K562 (cell line): ENCODE data around the gene MRPL19. TPM values are rescaled to one million over a fixed set of nuclear protein-coding genes. Genes with fewer than 3 reads are reported as not detected.

Source experiments
- ATAC-seq: fragments of 200-7000 bp; cut with Tn5 transposase; 3 replicates; pipeline ENCODE4 v1.9.1; 2020; ENCODE audit warnings: moderate library complexity
- BruUV-seq: library from RNA; stranded (reverse); fragments of 400-500 nt; replicated peaks from 2 replicates; lab custom pipeline; 2021; lab: Mats Ljungman, UMichigan
- CTCF ChIA-PET: fragments of 300-600 bp; formaldehyde crosslinking; extraction: SDS; loops from one replicate; lab custom pipeline; 2021; ENCODE audit warnings: low intra/inter-chr PET ratio; lab: Yijun Ruan, JAX
- POLR2A ChIA-PET: fragments of 300-600, 350-650 bp; sonication (Branson Sonifier 250); formaldehyde crosslinking; extraction: SDS; loops from one replicate; lab custom pipeline; 2021; ENCODE audit warnings: antibody characterized with exemption, inconsistent platforms; lab: Yijun Ruan, JAX
- DNase-seq, 4 experiments: peaks; one replicate each; pipeline versions ENCODE4 v3.0.0 to v3.0.0-alpha.2; 2011 to 2018; ENCODE audit warnings: low spot score in 3 of 4, mixed read lengths in 3 of 4; ENCODE audit errors: extremely low read depth in 1 of 4
- FAIRE-seq: peaks from 2 replicates; lab custom pipeline; 2011; peaks lifted over from hg19 to GRCh38; lab: Jason Lieb, UNC
- H2AFZ ChIP-seq: 2 replicates; pipeline ENCODE4 v1.6.0; 2011; ENCODE audit warnings: low read depth, low read length, control low read depth, inconsistent platforms
- H3K27ac ChIP-seq: fragments of 200-600 bp; 3 replicates; pipeline ENCODE4 v1.8.0; 2011; ENCODE audit warnings: low read depth, mild to moderate bottlenecking, control low read depth, inconsistent platforms, low read length, moderate library complexity, mixed read lengths; ENCODE audit errors: extremely low read depth
- H3K27me3 ChIP-seq, 2 experiments: fragments of 300-600 bp in 1 of 2; 2 replicates in 1 of 2; 3 replicates in 1 of 2; pipeline versions ENCODE4 v1.6.0 to v1.8.0; 2011; ENCODE audit warnings: inconsistent platforms in 2 of 2, low read length in 2 of 2, mild to moderate bottlenecking in 1 of 2, mixed read lengths in 1 of 2, moderate library complexity in 1 of 2; ENCODE audit not compliant: control insufficient read depth in 2 of 2, insufficient read depth in 2 of 2
- H3K36me3 ChIP-seq: fragments of 300-600 bp; 3 replicates; pipeline ENCODE4 v1.8.0; 2011; ENCODE audit warnings: mild to moderate bottlenecking, low read length, inconsistent platforms; ENCODE audit not compliant: control insufficient read depth, insufficient read depth
- H3K4me1 ChIP-seq, 2 experiments: fragments of 200-600 bp in 1 of 2; replicated peaks in 1 of 2; 2 replicates in 1 of 2; 3 replicates in 1 of 2; pipeline versions ENCODE4 v1.5.1 to v1.8.0; 2011; ENCODE audit warnings: inconsistent platforms in 2 of 2, low read length in 2 of 2, mild to moderate bottlenecking in 1 of 2, mixed read lengths in 1 of 2, moderate library complexity in 1 of 2; ENCODE audit not compliant: control insufficient read depth in 2 of 2, insufficient read depth in 2 of 2
- H3K4me2 ChIP-seq: 2 replicates; pipeline ENCODE4 v1.6.1; 2011; ENCODE audit warnings: low read length, control low read depth, inconsistent platforms, mixed read lengths; ENCODE audit not compliant: insufficient read depth
- H3K4me3 ChIP-seq: fragments of 200-600 bp; sonication (generic), shearing (Covaris generic); 2 replicates; pipeline ENCODE4 v1.5.1; 2016; ENCODE audit warnings: control low read depth, inconsistent platforms
- H3K79me2 ChIP-seq: fragments of 200-600 bp; 3 replicates; pipeline ENCODE4 v1.8.0; 2011; ENCODE audit warnings: low read length, inconsistent platforms; ENCODE audit not compliant: control insufficient read depth, insufficient read depth
- H3K9ac ChIP-seq, 2 experiments: 2 replicates each; pipeline versions ENCODE4 v1.6.0 to v1.6.1; 2011; ENCODE audit warnings: low read depth in 2 of 2, low read length in 2 of 2, control low read depth in 1 of 2, inconsistent platforms in 1 of 2, mild to moderate bottlenecking in 1 of 2, mixed read lengths in 1 of 2; ENCODE audit not compliant: insufficient read depth in 1 of 2
- H3K9me1 ChIP-seq: one replicate; pipeline ENCODE4 v1.6.0; 2011; ENCODE audit warnings: inconsistent platforms, mild to moderate bottlenecking, low read length, moderate library complexity; ENCODE audit not compliant: control insufficient read depth, insufficient read depth
- H3K9me3 ChIP-seq: replicated peaks from 2 replicates; pipeline ENCODE4 v1.5.1; 2011; ENCODE audit warnings: low read depth, low read length, inconsistent platforms; ENCODE audit not compliant: control insufficient read depth, insufficient read depth
- H4K20me1 ChIP-seq: replicated peaks from 2 replicates; pipeline ENCODE4 v1.6.1; 2011; ENCODE audit warnings: low read length, inconsistent platforms, mixed read lengths; ENCODE audit not compliant: control insufficient read depth, insufficient read depth
- ELF4 ChIP-seq: fragments of 450-650 bp; formaldehyde crosslinking; IDR thresholded peaks from 2 replicates; pipeline ENCODE4 v1.4.0; 2022; ENCODE audit warnings: missing genetic modification characterization
- KDM1A ChIP-seq, 2 experiments: fragments of 450-650 bp; IDR thresholded peaks; 2 replicates each; pipeline ENCODE4 v1.6.1; 2016; ENCODE audit warnings: mild to moderate bottlenecking in 2 of 2
- LARP7 ChIP-seq: fragments of 450-650 bp; IDR thresholded peaks from 2 replicates; pipeline ENCODE4 v1.6.1; 2016
- SPI1 ChIP-seq: IDR thresholded peaks from 2 replicates; pipeline ENCODE4 v1.6.1; 2011; ENCODE audit warnings: low read depth, low read length, control low read depth, borderline replicate concordance
- ZNF75A ChIP-seq: fragments of 450-650 bp; formaldehyde crosslinking; IDR thresholded peaks from 2 replicates; pipeline ENCODE4 v1.4.0; 2020; ENCODE audit warnings: mild to moderate bottlenecking
- WGBS: fragments of 100-300 bp; shearing (Covaris generic); methylation state at CpG from one replicate; pipeline ENCODE4 v1.1.6; 2016; ENCODE audit warnings: low coverage, mixed read lengths; ENCODE audit not compliant: insufficient coverage; ENCODE audit errors: missing lambda C conversion rate; 5-methylcytosine and 5-hydroxymethylcytosine counted together
- in situ Hi-C: fragments of 300-500 bp; cut with MboI; formaldehyde crosslinking; loops from 4 replicates; pipeline ENCODE4 v1.15.0; 2018; ENCODE audit warnings: inconsistent platforms, mixed read lengths
- intact Hi-C: fragments of 100-400 bp; cut with micrococcal nuclease; formaldehyde crosslinking; loops from 2 replicates; pipeline ENCODE4 v1.14.2; 2022
- polyA plus RNA-seq, 8 experiments: library from polyadenylated mRNA; depleted of rRNA in 4 of 8; stranded (reverse) in 5 of 8; unstranded in 3 of 8; fragments of >200 nt; fragmentation: Nextera tagmentation in 2 of 8; fragmentation: Illumina TruSeq in 1 of 8; extraction: Ambion mirVana in 2 of 8; extraction: Trizol in 1 of 8; gene quantifications; 2 replicates each; pipeline versions ENCODE4 v1.2.1 to v1.2.3, GENCODE V29; 2011 to 2014; ENCODE audit warnings: inconsistent platforms in 1 of 8, missing spikeins in 1 of 8
- total RNA-seq, 7 experiments: library from RNA; depleted of rRNA in 6 of 7; stranded (reverse); fragments of >200 nt in 6 of 7; fragmentation: Illumina TruSeq in 2 of 7; extraction: Trizol in 2 of 7; gene quantifications; 2 replicates each; pipeline versions ENCODE4 v1.2.1 to v1.2.3, GENCODE V29; 2011 to 2021; ENCODE audit warnings: low replicate concordance in 1 of 7
- TF ChIP-seq, protein P1 (sequence below): fragments of 450-650 bp; IDR thresholded peaks from one replicate; pipeline ENCODE4 v1.6.1; 2018; ENCODE audit warnings: mild to moderate bottlenecking, moderate library complexity; ENCODE audit not compliant: partially characterized antibody
- TF ChIP-seq, protein P2 (sequence below): fragments of 250-450 bp; sonication (Bioruptor Pico); IDR thresholded peaks from 2 replicates; pipeline ENCODE4 v1.4.0; 2020
- TF ChIP-seq, protein P3 (sequence below): fragments of 450-650 bp; IDR thresholded peaks from 2 replicates; pipeline ENCODE4 v1.6.1; 2016
- TF ChIP-seq, protein P4 (sequence below): fragments of 450-650 bp; IDR thresholded peaks from 2 replicates; pipeline ENCODE4 v1.6.1; 2018; ENCODE audit warnings: mild to moderate bottlenecking, low read depth; ENCODE audit not compliant: partially characterized antibody
- TF ChIP-seq, protein P5 (sequence below): fragments of 450-650 bp; formaldehyde crosslinking; IDR thresholded peaks from 2 replicates; pipeline ENCODE4 v1.4.0; 2022; ENCODE audit warnings: missing genetic modification characterization

The MRPL19 gene
- total and polyA plus RNA-seq, 9 of the 15 experiments (the other 6 are each of a cell fraction or from before 2014, with no cell fraction given) = 9.7 to 65.9 (median 56.1) TPM

DNA sequence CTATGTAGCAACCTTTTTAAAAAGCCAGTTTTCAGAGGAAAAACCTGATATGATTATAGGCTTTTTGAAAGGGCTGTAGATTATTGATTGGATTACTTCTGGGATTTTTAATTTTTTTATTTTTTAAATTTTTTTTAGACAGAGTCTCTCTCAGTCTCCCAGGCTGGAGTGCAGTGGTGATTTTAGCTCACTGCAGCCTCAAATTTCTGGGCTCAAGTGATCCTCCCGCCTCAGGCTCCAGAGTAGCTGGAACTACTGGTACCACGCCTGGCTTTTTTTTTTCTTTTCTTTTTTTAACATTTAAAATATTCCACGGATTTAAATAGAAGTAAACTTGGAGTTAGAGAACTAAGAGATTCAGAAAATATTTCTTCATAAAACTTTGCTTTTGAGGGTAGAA lies 1.2 kb downstream of the MRPL19 start:
- H3K4me3 ChIP-seq = peak overlapping the region; percentile 80
- peak overlapping the region in 1 of 2 experiments; percentile 86; a peak in 2 of 4 replicates for H3K9ac ChIP-seq
- BruUV-seq = no TSS peak
- H2AFZ ChIP-seq = 0 out of 2 replicates have a peak overlapping the region, but pooled peaks have one; percentile 99
- H3K4me1 ChIP-seq = peaks cover 0 to 7% of the 10 kb centered on the region in 2 experiments; a peak in 1 of 5 replicates
- ChIA-PET POLR2A (interaction anchor here (1.0 to 1.6 kb wide), 3 partner anchors 16 to 41 kb away, joined by 3 to 4 read pairs (median 4); no protein-coding TSS in a partner anchor), CTCF (interaction anchor here (0.6 kb wide), 1 partner anchor 39 kb away, joined by 3 read pairs; no protein-coding TSS in a partner anchor)
- H3K36me3 ChIP-seq = peaks cover 48% of the 10 kb centered on the region
- FAIRE-seq = no peak
- no peaks in the 10 kb centered on the region for H3K27me3 ChIP-seq
- H4K20me1 ChIP-seq = no peaks in the 10 kb centered on the region
- TF ChIP-seq, protein P1, sequence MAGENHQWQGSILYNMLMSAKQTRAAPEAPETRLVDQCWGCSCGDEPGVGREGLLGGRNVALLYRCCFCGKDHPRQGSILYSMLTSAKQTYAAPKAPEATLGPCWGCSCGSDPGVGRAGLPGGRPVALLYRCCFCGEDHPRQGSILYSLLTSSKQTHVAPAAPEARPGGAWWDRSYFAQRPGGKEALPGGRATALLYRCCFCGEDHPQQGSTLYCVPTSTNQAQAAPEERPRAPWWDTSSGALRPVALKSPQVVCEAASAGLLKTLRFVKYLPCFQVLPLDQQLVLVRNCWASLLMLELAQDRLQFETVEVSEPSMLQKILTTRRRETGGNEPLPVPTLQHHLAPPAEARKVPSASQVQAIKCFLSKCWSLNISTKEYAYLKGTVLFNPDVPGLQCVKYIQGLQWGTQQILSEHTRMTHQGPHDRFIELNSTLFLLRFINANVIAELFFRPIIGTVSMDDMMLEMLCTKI = no peak
- no peak for TF ChIP-seq SPI1
- TF ChIP-seq, protein P2, sequence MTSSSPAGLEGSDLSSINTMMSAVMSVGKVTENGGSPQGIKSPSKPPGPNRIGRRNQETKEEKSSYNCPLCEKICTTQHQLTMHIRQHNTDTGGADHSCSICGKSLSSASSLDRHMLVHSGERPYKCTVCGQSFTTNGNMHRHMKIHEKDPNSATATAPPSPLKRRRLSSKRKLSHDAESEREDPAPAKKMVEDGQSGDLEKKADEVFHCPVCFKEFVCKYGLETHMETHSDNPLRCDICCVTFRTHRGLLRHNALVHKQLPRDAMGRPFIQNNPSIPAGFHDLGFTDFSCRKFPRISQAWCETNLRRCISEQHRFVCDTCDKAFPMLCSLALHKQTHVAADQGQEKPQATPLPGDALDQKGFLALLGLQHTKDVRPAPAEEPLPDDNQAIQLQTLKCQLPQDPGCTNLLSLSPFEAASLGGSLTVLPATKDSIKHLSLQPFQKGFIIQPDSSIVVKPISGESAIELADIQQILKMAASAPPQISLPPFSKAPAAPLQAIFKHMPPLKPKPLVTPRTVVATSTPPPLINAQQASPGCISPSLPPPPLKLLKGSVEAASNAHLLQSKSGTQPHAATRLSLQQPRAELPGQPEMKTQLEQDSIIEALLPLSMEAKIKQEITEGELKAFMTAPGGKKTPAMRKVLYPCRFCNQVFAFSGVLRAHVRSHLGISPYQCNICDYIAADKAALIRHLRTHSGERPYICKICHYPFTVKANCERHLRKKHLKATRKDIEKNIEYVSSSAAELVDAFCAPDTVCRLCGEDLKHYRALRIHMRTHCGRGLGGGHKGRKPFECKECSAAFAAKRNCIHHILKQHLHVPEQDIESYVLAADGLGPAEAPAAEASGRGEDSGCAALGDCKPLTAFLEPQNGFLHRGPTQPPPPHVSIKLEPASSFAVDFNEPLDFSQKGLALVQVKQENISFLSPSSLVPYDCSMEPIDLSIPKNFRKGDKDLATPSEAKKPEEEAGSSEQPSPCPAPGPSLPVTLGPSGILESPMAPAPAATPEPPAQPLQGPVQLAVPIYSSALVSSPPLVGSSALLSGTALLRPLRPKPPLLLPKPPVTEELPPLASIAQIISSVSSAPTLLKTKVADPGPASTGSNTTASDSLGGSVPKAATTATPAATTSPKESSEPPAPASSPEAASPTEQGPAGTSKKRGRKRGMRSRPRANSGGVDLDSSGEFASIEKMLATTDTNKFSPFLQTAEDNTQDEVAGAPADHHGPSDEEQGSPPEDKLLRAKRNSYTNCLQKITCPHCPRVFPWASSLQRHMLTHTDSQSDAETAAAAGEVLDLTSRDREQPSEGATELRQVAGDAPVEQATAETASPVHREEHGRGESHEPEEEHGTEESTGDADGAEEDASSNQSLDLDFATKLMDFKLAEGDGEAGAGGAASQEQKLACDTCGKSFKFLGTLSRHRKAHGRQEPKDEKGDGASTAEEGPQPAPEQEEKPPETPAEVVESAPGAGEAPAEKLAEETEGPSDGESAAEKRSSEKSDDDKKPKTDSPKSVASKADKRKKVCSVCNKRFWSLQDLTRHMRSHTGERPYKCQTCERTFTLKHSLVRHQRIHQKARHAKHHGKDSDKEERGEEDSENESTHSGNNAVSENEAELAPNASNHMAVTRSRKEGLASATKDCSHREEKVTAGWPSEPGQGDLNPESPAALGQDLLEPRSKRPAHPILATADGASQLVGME (CRISPR knock-in tag) = no peak
- TF ChIP-seq, protein P3, sequence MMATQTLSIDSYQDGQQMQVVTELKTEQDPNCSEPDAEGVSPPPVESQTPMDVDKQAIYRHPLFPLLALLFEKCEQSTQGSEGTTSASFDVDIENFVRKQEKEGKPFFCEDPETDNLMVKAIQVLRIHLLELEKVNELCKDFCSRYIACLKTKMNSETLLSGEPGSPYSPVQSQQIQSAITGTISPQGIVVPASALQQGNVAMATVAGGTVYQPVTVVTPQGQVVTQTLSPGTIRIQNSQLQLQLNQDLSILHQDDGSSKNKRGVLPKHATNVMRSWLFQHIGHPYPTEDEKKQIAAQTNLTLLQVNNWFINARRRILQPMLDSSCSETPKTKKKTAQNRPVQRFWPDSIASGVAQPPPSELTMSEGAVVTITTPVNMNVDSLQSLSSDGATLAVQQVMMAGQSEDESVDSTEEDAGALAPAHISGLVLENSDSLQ = no peak
- no peak for TF ChIP-seq LARP7
- no peak for TF ChIP-seq ELF4 (CRISPR knock-in tag)
- TF ChIP-seq, protein P4, sequence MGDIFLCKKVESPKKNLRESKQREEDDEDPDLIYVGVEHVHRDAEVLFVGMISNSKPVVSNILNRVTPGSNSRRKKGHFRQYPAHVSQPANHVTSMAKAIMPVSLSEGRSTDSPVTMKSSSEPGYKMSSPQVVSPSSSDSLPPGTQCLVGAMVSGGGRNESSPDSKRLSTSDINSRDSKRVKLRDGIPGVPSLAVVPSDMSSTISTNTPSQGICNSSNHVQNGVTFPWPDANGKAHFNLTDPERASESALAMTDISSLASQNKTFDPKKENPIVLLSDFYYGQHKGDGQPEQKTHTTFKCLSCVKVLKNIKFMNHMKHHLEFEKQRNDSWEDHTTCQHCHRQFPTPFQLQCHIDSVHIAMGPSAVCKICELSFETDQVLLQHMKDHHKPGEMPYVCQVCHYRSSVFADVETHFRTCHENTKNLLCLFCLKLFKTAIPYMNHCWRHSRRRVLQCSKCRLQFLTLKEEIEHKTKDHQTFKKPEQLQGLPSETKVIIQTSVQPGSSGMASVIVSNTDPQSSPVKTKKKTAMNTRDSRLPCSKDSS = no peak
- TF ChIP-seq KDM1A (IDR thresholded peaks at IDR 0.05) = no peak
- no peak for TF ChIP-seq ZNF75A (CRISPR knock-in tag)
- TF ChIP-seq, protein P5, sequence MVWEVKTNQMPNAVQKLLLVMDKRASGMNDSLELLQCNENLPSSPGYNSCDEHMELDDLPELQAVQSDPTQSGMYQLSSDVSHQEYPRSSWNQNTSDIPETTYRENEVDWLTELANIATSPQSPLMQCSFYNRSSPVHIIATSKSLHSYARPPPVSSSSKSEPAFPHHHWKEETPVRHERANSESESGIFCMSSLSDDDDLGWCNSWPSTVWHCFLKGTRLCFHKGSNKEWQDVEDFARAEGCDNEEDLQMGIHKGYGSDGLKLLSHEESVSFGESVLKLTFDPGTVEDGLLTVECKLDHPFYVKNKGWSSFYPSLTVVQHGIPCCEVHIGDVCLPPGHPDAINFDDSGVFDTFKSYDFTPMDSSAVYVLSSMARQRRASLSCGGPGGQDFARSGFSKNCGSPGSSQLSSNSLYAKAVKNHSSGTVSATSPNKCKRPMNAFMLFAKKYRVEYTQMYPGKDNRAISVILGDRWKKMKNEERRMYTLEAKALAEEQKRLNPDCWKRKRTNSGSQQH (CRISPR knock-in tag) = no peak
- ATAC-seq = peak; percentile 53
- peak in 1 of 4 experiments; percentile 37 for DNase-seq
- 0% methylated on average over 3 of the region's 3 CpGs for WGBS
- no peaks in the 10 kb centered on the region for H3K9me1 ChIP-seq
- H3K4me2 ChIP-seq = peak overlapping the region; percentile 86
- H3K79me2 ChIP-seq = peaks cover 29% of the 10 kb centered on the region
- intact Hi-C loops (loop anchor here (2.0 kb wide), 1 partner anchor 63 kb away; the partner anchor contains the start of gene GCFC2), in situ Hi-C loops (loop anchor here (5.0 to 25.0 kb wide), 2 partner anchors 35 to 940 kb away; no protein-coding TSS in a partner anchor)
- H3K9me3 ChIP-seq = no peaks in the 10 kb centered on the region
- peak overlapping the region; percentile 66; the same call in 2 of the 3 replicates for H3K27ac ChIP-seq
